ENCODE measurements around the gene CD207.

DNA sequence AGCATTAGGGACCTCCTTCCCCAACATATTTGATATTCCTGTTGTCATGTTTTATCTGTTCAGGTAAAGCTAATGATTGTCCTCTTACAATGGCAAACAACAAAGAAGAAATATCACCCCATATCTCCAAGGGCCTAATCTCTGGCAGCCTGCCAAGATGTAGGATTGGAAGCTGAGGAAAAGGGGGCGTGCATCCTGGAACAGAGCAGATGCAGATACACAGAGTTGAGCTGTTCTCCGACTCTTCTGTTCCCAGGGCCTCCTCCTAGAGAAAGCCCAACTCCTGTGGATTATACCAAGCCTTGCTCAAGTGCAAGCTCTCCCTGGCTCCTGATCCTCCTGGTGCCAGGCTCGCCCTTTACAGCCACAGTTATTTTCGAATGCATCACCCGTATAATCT is 35.2 kb upstream of the CD207 start:
- TF ChIP-seq POLR2AphosphoS5 (IDR thresholded peaks at IDR 0.05; ENCODE audit: low read depth, low read length) (no peak), TAF1 (IDR thresholded peaks at IDR 0.05; ENCODE audit: borderline replicate concordance, insufficient read depth, low read length) (no peak), SIN3A (IDR thresholded peaks at IDR 0.05; ENCODE audit: borderline replicate concordance, insufficient read depth, low read length) (no peak), FOXP2 (optimal IDR thresholded peaks at IDR 0.05; ENCODE audit: borderline replicate concordance, extremely low read depth, extremely low read length, insufficient read depth) (no peak)
- TF ChIP-seq, protein P1, sequence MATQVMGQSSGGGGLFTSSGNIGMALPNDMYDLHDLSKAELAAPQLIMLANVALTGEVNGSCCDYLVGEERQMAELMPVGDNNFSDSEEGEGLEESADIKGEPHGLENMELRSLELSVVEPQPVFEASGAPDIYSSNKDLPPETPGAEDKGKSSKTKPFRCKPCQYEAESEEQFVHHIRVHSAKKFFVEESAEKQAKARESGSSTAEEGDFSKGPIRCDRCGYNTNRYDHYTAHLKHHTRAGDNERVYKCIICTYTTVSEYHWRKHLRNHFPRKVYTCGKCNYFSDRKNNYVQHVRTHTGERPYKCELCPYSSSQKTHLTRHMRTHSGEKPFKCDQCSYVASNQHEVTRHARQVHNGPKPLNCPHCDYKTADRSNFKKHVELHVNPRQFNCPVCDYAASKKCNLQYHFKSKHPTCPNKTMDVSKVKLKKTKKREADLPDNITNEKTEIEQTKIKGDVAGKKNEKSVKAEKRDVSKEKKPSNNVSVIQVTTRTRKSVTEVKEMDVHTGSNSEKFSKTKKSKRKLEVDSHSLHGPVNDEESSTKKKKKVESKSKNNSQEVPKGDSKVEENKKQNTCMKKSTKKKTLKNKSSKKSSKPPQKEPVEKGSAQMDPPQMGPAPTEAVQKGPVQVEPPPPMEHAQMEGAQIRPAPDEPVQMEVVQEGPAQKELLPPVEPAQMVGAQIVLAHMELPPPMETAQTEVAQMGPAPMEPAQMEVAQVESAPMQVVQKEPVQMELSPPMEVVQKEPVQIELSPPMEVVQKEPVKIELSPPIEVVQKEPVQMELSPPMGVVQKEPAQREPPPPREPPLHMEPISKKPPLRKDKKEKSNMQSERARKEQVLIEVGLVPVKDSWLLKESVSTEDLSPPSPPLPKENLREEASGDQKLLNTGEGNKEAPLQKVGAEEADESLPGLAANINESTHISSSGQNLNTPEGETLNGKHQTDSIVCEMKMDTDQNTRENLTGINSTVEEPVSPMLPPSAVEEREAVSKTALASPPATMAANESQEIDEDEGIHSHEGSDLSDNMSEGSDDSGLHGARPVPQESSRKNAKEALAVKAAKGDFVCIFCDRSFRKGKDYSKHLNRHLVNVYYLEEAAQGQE (IDR thresholded peaks at IDR 0.05; ENCODE audit: insufficient read depth in 1 of 2, low read depth in 2 of 2, low read length in 2 of 2), result no peak
